HCT116 (cell line): ENCODE results near the gene BAIAP2L1.

ENCODE experiments used
- CTCF ChIP-seq, 3 experiments: fragments of 200-600 bp in 1 of 3; sonication (generic) in 1 of 3; IDR thresholded peaks in 2 of 3; conservative IDR thresholded peaks in 1 of 3; 2 replicates each; pipeline ENCODE4 v1.5.1; 2012 to 2017; ENCODE audit warnings: low read depth in 2 of 3, low read length in 2 of 3, antibody characterized with exemption in 1 of 3, borderline replicate concordance in 1 of 3, control low read depth in 1 of 3, mild to moderate bottlenecking in 1 of 3, mixed read lengths in 1 of 3, mixed run types in 1 of 3, moderate library complexity in 1 of 3; ENCODE audit not compliant: insufficient read depth in 1 of 3
- POLR2A ChIP-seq: IDR thresholded peaks from 2 replicates; pipeline ENCODE4 v1.7.0; 2011; ENCODE audit warnings: borderline replicate concordance; ENCODE audit not compliant: insufficient read depth, insufficient read length; ENCODE audit errors: extremely low read depth
- RAD21 ChIP-seq: IDR thresholded peaks from 2 replicates; pipeline ENCODE4 v1.6.1; 2012; ENCODE audit warnings: low read depth, mild to moderate bottlenecking
- SP1 ChIP-seq: IDR thresholded peaks from 2 replicates; pipeline ENCODE4 v1.6.1; 2012; ENCODE audit warnings: low read depth
- ZBTB33 ChIP-seq: IDR thresholded peaks from 2 replicates; pipeline ENCODE4 v1.6.1; 2011; ENCODE audit warnings: mild to moderate bottlenecking, low read length, moderate library complexity; ENCODE audit not compliant: insufficient replicate concordance; ENCODE audit errors: extremely low read depth

GRCh38 chr7:98387544-98388226 lies 13.2 kb downstream of the BAIAP2L1 start:
- no peak for TF ChIP-seq CTCF (IDR thresholded peaks at IDR 0.05 in 2 of 3, conservative IDR thresholded peaks at IDR 0.05 in 1 of 3; ENCODE audit: borderline replicate concordance in 1 of 3, insufficient read depth in 1 of 3, low read depth in 2 of 3, low read length in 2 of 3)
- no peak for TF ChIP-seq ZBTB33
- TF ChIP-seq POLR2A = no peak
- TF ChIP-seq RAD21 = no peak
- no peak for TF ChIP-seq SP1
